Ascending aorta (tissue), 2 donors: ENCODE results near the gene GDF11. TPM values are rescaled to one million over a fixed set of nuclear protein-coding genes. Genes with fewer than 3 reads are reported as not detected.
"Not testable (repeated sequence)": the region's sequence is repeated elsewhere in the genome, so short reads cannot be mapped to it uniquely, and the experiment has no call there.

Experiments used
- DNase-seq, 2 donors: peaks; one replicate each; pipeline ENCODE4 v3.0.0-alpha.2; 2019; ENCODE audit warnings: low spot score in 2 of 2
- H3K27ac ChIP-seq, 2 donors: fragments of 200-600 bp; sonication (generic); one replicate each; pipeline ENCODE4 v1.5.1; 2016 to 2017; ENCODE audit warnings: mild to moderate bottlenecking in 1 of 2
- H3K27me3 ChIP-seq: fragments of 200-600 bp; sonication (generic); one replicate; pipeline ENCODE4 v1.5.1; 2017
- H3K36me3 ChIP-seq, 2 donors: fragments of 200-600 bp; sonication (generic); one replicate each; pipeline ENCODE4 v1.5.1; 2016
- H3K4me1 ChIP-seq, 2 donors: fragments of 200-600 bp; sonication (generic); one replicate each; pipeline ENCODE4 v1.5.1; 2016 to 2017; ENCODE audit warnings: mild to moderate bottlenecking in 1 of 2
- H3K4me3 ChIP-seq, 2 donors: fragments of 200-600 bp; sonication (generic); one replicate each; pipeline ENCODE4 v1.5.1; 2016 to 2017; ENCODE audit warnings: mild to moderate bottlenecking in 1 of 2
- H3K9me3 ChIP-seq, 2 donors: fragments of 200-600 bp; sonication (generic); one replicate each; pipeline ENCODE4 v1.5.1; 2016
- intact Hi-C: fragments of 100-400 bp; cut with DNase I; formaldehyde crosslinking; loops from one replicate; pipeline ENCODE4 v1.15.1; 2023
- total RNA-seq: library from RNA; depleted of rRNA; stranded (reverse); fragments of >200 nt; gene quantifications from one replicate; pipeline ENCODE4 v1.1.0, GENCODE V29; 2016
- TF ChIP-seq, protein P1 (sequence below), 3 experiments: fragments of 200-600 bp in 2 of 3; fragments of 450-650 bp in 1 of 3; sonication (generic) in 2 of 3; IDR thresholded peaks; one replicate each; pipeline ENCODE4 v1.5.1; 2016 to 2019; ENCODE audit warnings: antibody characterized with exemption in 3 of 3, mild to moderate bottlenecking in 1 of 3, moderate library complexity in 1 of 3

Gene GDF11
- total RNA-seq, 1 donor from 2014 or later = 1.6 TPM

DNA sequence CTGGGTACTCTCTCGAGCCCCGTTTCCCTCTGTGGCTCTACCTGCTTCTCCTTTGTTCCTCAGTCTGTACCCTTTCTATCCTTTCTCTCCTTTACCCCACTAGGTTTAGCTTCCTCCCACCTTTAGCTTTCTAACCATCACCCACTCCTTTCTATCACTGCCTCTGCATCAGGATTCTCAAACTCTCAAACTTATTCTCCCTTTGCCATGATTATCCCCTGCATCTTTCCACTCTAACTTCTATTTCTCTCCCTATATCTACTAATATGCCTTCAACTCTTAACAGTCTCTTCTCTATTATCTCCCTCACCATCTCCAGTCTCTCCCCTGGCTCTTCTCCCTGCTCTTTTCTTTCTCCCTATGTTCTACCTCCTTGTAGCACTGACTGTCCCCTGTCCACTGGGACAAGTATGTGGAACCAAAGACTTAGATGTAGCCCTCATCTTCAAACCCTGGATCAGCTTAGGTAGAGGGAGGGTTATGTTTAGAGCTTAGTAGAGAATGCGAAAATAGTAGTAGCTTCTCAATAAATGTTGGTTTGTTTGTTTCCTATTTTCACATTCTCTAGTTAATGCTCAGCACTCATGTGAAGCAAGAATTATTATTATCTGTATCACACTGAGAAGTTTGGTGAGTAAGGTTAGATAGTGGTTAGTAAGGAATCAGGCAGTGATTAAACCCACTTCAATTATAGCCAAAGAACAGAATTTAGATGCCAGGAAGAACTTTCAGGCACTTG lies 3.4 kb downstream of the GDF11 start:
- peaks cover 13 to 21% of the 10 kb centered on the region in 2 donors for H3K4me1 ChIP-seq
- TF ChIP-seq, protein P1, sequence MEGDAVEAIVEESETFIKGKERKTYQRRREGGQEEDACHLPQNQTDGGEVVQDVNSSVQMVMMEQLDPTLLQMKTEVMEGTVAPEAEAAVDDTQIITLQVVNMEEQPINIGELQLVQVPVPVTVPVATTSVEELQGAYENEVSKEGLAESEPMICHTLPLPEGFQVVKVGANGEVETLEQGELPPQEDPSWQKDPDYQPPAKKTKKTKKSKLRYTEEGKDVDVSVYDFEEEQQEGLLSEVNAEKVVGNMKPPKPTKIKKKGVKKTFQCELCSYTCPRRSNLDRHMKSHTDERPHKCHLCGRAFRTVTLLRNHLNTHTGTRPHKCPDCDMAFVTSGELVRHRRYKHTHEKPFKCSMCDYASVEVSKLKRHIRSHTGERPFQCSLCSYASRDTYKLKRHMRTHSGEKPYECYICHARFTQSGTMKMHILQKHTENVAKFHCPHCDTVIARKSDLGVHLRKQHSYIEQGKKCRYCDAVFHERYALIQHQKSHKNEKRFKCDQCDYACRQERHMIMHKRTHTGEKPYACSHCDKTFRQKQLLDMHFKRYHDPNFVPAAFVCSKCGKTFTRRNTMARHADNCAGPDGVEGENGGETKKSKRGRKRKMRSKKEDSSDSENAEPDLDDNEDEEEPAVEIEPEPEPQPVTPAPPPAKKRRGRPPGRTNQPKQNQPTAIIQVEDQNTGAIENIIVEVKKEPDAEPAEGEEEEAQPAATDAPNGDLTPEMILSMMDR (IDR thresholded peaks at IDR 0.05) = no peak
- peaks cover 5 to 8% of the 10 kb centered on the region in 2 donors for H3K36me3 ChIP-seq
- intact Hi-C loops = no loop called here
- DNase-seq = no peak
- peak overlapping the region; percentile 51 to 63 for H3K27ac ChIP-seq
- no peak overlapping the region for H3K4me3 ChIP-seq
- no peaks in the 10 kb centered on the region for H3K9me3 ChIP-seq
- no peaks in the 10 kb centered on the region for H3K27me3 ChIP-seq

DNA sequence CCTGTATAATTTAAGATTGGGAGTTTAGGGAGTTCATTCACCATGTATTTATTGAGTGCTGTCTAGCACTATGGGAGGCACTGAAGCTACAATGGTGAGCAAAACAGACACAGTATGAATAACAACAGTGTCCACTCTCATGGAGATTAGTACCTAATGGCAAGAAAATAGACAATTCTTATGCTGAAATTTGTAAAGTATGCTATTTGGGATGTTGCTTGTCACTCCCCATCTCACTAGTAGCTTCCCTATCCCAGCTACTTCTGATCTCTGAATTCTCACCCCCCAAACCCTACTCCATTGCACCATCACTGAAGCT lies 4.0 kb downstream of the GDF11 start:
- Histone ChIP-seq H3K4me1 (peaks cover 13 to 21% of the 10 kb centered on the region in 2 donors), H3K27ac (peak overlapping the region in 1 of 2 donors; percentile 63), H3K9me3 (no peaks in the 10 kb centered on the region), H3K27me3 (no peaks in the 10 kb centered on the region), H3K4me3 (no peak overlapping the region), H3K36me3 (peaks cover 10 to 13% of the 10 kb centered on the region in 2 donors)
- no peak for DNase-seq
- TF ChIP-seq, protein P1 (IDR thresholded peaks at IDR 0.05) = no peak
- intact Hi-C loops = no loop called here

GRCh38 chr12:55748230-55748993 lies 5.5 kb downstream of the GDF11 start:
- H3K36me3 ChIP-seq = peaks cover 24 to 27% of the 10 kb centered on the region in 2 donors
- H3K27ac ChIP-seq = no peak overlapping the region
- TF ChIP-seq, protein P1 (IDR thresholded peaks at IDR 0.05) = no peak
- H3K27me3 ChIP-seq = no peaks in the 10 kb centered on the region
- intact Hi-C loops = no loop called here
- H3K9me3 ChIP-seq = no peaks in the 10 kb centered on the region
- H3K4me1 ChIP-seq = peaks cover 13 to 17% of the 10 kb centered on the region in 2 donors
- H3K4me3 ChIP-seq = no peak overlapping the region
- no peak for DNase-seq

- Histone ChIP-seq H3K27ac (no peak overlapping the region), H3K4me3 (no peak overlapping the region), H3K27me3 (no peaks in the 10 kb centered on the region), H3K9me3 (no peaks in the 10 kb centered on the region), H3K36me3 (peaks cover 68 to 87% of the 10 kb centered on the region in 2 donors), H3K4me1 (no peaks in the 10 kb centered on the region)
- no peak for DNase-seq
- intact Hi-C loops = no loop called here
- TF ChIP-seq, protein P1 (IDR thresholded peaks at IDR 0.05) = no peak
These were observed 12.3 kb downstream of the GDF11 start for GRCh38 chr12:55755246-55755645.

GRCh38 chr12:55757701-55758100 lies 14.8 kb downstream of the GDF11 start:
- no peak for DNase-seq
- Histone ChIP-seq H3K9me3 (no peaks in the 10 kb centered on the region), H3K4me3 (no peak overlapping the region), H3K36me3 (peaks cover 55 to 74% of the 10 kb centered on the region in 2 donors), H3K27ac (no peak overlapping the region), H3K27me3 (no peaks in the 10 kb centered on the region), H3K4me1 (no peaks in the 10 kb centered on the region)
- intact Hi-C loops = no loop called here
- TF ChIP-seq, protein P1 (IDR thresholded peaks at IDR 0.05) = no peak

- H3K4me1 ChIP-seq, DNase-seq, H3K9me3 ChIP-seq, intact Hi-C loops, H3K27me3 ChIP-seq, H3K27ac ChIP-seq, H3K4me3 ChIP-seq: not testable (repeated sequence)
- peaks cover 48 to 76% of the 10 kb centered on the region in 2 donors for H3K36me3 ChIP-seq
These were observed 15.7 kb downstream of the GDF11 start for GRCh38 chr12:55758575-55758974.
